ENCODE results near the gene KIDINS220. TPM values are rescaled to one million over a fixed set of nuclear protein-coding genes. Genes with fewer than 3 reads are reported as not detected.

Gene KIDINS220
- polyA plus RNA-seq, 2 of the 4 experiments (the other 2 are of a cell fraction) = 16.4 to 45.9 TPM

DNA sequence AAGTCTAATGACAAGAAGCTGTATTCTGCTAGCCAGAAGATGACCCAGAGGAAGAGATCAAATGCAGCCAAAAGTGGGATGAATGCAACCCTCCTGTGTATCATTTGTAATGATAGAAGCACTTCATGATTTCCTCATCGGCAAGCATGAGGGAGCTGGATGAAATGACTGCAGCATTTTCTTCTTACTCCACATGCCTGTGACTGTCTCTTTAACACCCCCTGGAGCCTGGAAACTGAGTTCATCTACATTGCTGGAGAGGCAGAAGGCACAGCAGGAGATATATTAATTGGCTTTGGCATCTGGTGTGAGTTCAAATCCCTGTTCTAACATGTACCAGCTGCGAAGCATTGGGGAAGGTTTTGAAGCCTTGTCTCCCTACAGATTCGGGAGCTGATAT is 117.9 kb downstream of the KIDINS220 start:
- no peak overlapping the region for H3K4me2 ChIP-seq
- H3K4me1 ChIP-seq = no peaks in the 10 kb centered on the region
- no peak overlapping the region for H3K4me3 ChIP-seq
- no peak for FAIRE-seq
- 0 out of 3 replicates have a peak, but pooled peaks cover 10% of the 10 kb centered on the region for H3K9me3 ChIP-seq
- ChIA-PET POLR2A (no interaction called here), CTCF (interaction anchor here (0.7 to 2.7 kb wide), 4 partner anchors 12 to 994 kb away, joined by 3 to 8 read pairs (median 5); no protein-coding TSS in a partner anchor)
- no peak for DNase-seq (ENCODE audit: low read depth in 1 of 2, low spot score in 1 of 2)
- TF ChIP-seq, protein P1, sequence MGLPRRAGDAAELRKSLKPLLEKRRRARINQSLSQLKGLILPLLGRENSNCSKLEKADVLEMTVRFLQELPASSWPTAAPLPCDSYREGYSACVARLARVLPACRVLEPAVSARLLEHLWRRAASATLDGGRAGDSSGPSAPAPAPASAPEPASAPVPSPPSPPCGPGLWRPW (IDR thresholded peaks at IDR 0.05) = no peak
- TF ChIP-seq TP53 (CRISPR knock-in tag; IDR thresholded peaks at IDR 0.05) (no peak), NPAS2 (CRISPR knock-in tag; IDR thresholded peaks at IDR 0.05; ENCODE audit: borderline replicate concordance) (no peak), BHLHE40 (IDR thresholded peaks at IDR 0.05; ENCODE audit: low read depth, low read length) (no peak), KDM1A (IDR thresholded peaks at IDR 0.05; ENCODE audit: low read depth) (no peak), POLR2A (IDR thresholded peaks at IDR 0.05; ENCODE audit: low read length) (no peak), FOSL2 (IDR thresholded peaks at IDR 0.05) (no peak), FOSL2 (CRISPR knock-in tag; IDR thresholded peaks at IDR 0.05) (no peak), MAFK (IDR thresholded peaks at IDR 0.05; ENCODE audit: partially characterized antibody) (no peak), CEBPB (IDR thresholded peaks at IDR 0.05) (no peak)
- TF ChIP-seq, protein P2, sequence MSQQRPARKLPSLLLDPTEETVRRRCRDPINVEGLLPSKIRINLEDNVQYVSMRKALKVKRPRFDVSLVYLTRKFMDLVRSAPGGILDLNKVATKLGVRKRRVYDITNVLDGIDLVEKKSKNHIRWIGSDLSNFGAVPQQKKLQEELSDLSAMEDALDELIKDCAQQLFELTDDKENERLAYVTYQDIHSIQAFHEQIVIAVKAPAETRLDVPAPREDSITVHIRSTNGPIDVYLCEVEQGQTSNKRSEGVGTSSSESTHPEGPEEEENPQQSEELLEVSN (IDR thresholded peaks at IDR 0.05; ENCODE audit: borderline replicate concordance, low read depth) = no peak
- no peak overlapping the region for H3K27ac ChIP-seq
- 72% methylated on average over 3 of the region's 3 CpGs for whole genome bisulfite sequencing (ENCODE audit: missing lambda C conversion rate)
- ATAC-seq = no peak

DNA sequence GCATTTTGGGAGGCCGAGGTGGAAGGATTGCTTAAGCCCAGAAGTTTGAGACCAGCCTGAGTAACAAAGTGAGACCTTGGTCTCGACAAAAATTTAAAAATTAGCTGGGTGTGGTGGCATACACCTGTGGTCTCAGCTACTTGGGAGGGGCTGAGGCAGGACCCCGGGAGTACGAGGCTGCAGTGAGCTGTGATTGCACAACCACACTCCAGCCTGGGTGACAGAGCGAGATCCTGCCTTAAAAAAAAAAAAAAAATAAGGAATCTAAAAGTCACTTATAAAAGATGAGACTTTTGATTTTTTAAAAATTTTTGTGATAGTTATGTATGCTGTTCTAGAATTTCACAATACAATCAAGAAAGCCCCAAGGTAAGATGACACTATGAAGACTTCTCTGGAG is 122.4 kb downstream of the KIDINS220 start:
- ATAC-seq = no peak
- Histone ChIP-seq H3K4me2 (no peak overlapping the region), H3K4me3 (no peak overlapping the region), H3K4me1 (no peaks in the 10 kb centered on the region), H3K27ac (no peak overlapping the region), H3K9me3 (0 out of 3 replicates have a peak, but pooled peaks cover 10% of the 10 kb centered on the region)
- no peak for DNase-seq (ENCODE audit: low read depth in 1 of 2, low spot score in 1 of 2)
- 64% methylated on average over 5 of the region's 5 CpGs for WGBS (ENCODE audit: missing lambda C conversion rate)
- CTCF ChIA-PET = interaction anchor here (1.3 to 1.4 kb wide), 2 partner anchors 22 to 1288 kb away, joined by 4 read pairs; no protein-coding TSS in a partner anchor
- TF ChIP-seq RNF2 (IDR thresholded peaks at IDR 0.05; ENCODE audit: borderline replicate concordance, low read depth) (no peak), CTCF (IDR thresholded peaks at IDR 0.05) (no peak), FOSL2 (IDR thresholded peaks at IDR 0.05) (no peak), FOSL2 (CRISPR knock-in tag; IDR thresholded peaks at IDR 0.05) (no peak), JUN (IDR thresholded peaks at IDR 0.05) (no peak), HOXA7 (CRISPR knock-in tag; IDR thresholded peaks at IDR 0.05) (no peak), ZFP36 (IDR thresholded peaks at IDR 0.05; ENCODE audit: borderline replicate concordance, partially characterized antibody) (no peak), FOXS1 (CRISPR knock-in tag; IDR thresholded peaks at IDR 0.05) (no peak), TFCP2L1 (CRISPR knock-in tag; IDR thresholded peaks at IDR 0.05) (no peak)
- POLR2A ChIA-PET = no interaction called here
- FAIRE-seq = no peak

- TF ChIP-seq CBX2 (IDR thresholded peaks at IDR 0.05; ENCODE audit: borderline replicate concordance, low read depth) (no peak), FOSL2 (IDR thresholded peaks at IDR 0.05) (no peak), FOSL2 (CRISPR knock-in tag; IDR thresholded peaks at IDR 0.05) (no peak)
- POLR2A ChIA-PET = no interaction called here
- WGBS (ENCODE audit: missing lambda C conversion rate) = 67% methylated on average over 7 of the region's 7 CpGs
- no peak overlapping the region for H3K4me3 ChIP-seq
- H3K4me1 ChIP-seq = no peaks in the 10 kb centered on the region
- H3K4me2 ChIP-seq = no peak overlapping the region
- H3K27ac ChIP-seq = no peak overlapping the region
- 0 out of 3 replicates have a peak, but pooled peaks cover 10% of the 10 kb centered on the region for H3K9me3 ChIP-seq
- DNase-seq (ENCODE audit: low read depth in 1 of 2, low spot score in 1 of 2) (no peak), ATAC-seq (no peak), FAIRE-seq (no peak)
- CTCF ChIA-PET = interaction anchor here (1.3 to 1.4 kb wide), 2 partner anchors 21 to 1287 kb away, joined by 4 read pairs; no protein-coding TSS in a partner anchor
Observed at GRCh38 chr2:8714283-8714682, 123.1 kb downstream of the KIDINS220 start.
